ENCODE results near the gene NCAPD2.

Gene NCAPD2

DNA sequence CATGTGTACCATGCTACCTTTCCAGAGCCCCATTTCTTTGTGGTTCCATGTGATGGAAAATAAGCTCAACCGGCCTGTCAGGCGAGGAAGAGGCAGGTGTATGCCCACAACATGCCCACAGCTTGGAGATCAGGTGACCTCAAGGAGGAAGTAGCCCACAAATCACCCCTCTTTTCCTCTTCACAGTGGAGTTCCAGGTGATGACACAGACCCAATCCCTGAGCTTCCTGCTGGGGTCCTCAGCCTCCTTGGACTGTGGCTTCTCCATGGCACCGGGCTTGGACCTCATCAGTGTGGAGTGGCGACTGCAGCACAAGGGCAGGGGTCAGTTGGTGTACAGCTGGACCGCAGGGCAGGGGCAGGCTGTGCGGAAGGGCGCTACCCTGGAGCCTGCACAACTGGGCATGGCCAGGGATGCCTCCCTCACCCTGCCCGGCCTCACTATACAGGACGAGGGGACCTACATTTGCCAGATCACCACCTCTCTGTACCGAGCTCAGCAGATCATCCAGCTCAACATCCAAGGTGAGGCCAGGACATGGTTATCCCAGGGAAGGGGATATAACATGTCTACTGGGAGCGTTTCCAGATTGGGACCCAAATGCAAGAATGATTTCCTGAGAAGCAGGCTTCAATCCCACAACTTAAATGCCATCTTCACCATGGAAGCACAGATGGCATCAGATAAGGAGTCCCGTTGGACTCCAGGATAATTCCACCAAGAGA, 36.5 kb upstream of the NCAPD2 start:
- Histone ChIP-seq H3K4me1 (ENCODE audit: control insufficient read depth, insufficient read depth, low read length, poor library complexity, severe bottlenecking) (peaks cover under 1% of the 10 kb centered on the region), H3K36me3 (ENCODE audit: control insufficient read depth, insufficient read depth, low read length) (peaks cover 20% of the 10 kb centered on the region), H3K4me3 (ENCODE audit: extremely low read depth, insufficient read depth, low read length, poor library complexity, severe bottlenecking) (no peak overlapping the region), H3K27ac (ENCODE audit: low read depth, low read length, severe bottlenecking) (no peak overlapping the region), H3K9me3 (ENCODE audit: control insufficient read depth, low read length) (no peaks in the 10 kb centered on the region)
- 93 to 95% methylated on average over 9 to 11 of the region's 12 CpGs for WGBS, 2 experiments (ENCODE audit: insufficient coverage in 2 of 2)

- Histone ChIP-seq H3K27ac (ENCODE audit: low read depth, low read length, severe bottlenecking) (no peak overlapping the region), H3K4me3 (ENCODE audit: extremely low read depth, insufficient read depth, low read length, poor library complexity, severe bottlenecking) (no peak overlapping the region), H3K36me3 (ENCODE audit: control insufficient read depth, insufficient read depth, low read length) (peaks cover 30% of the 10 kb centered on the region), H3K4me1 (ENCODE audit: control insufficient read depth, insufficient read depth, low read length, poor library complexity, severe bottlenecking) (no peaks in the 10 kb centered on the region), H3K9me3 (ENCODE audit: control insufficient read depth, low read length) (no peaks in the 10 kb centered on the region)
- WGBS, 2 experiments (ENCODE audit: insufficient coverage in 2 of 2) = 90 to 92% methylated on average over 11 to 13 of the region's 14 CpGs
Observed at GRCh38 chr12:6458281-6459003, 35.5 kb upstream of the NCAPD2 start.

- H3K27ac ChIP-seq (ENCODE audit: low read depth, low read length, severe bottlenecking) = no peak overlapping the region
- no peaks in the 10 kb centered on the region for H3K9me3 ChIP-seq (ENCODE audit: control insufficient read depth, low read length)
- peaks cover 35% of the 10 kb centered on the region for H3K36me3 ChIP-seq (ENCODE audit: control insufficient read depth, insufficient read depth, low read length)
- H3K4me3 ChIP-seq (ENCODE audit: extremely low read depth, insufficient read depth, low read length, poor library complexity, severe bottlenecking) = no peak overlapping the region
- WGBS, 2 experiments (ENCODE audit: insufficient coverage in 2 of 2) = 90 to 92% methylated on average over 2 of the region's 2 CpGs
- no peaks in the 10 kb centered on the region for H3K4me1 ChIP-seq (ENCODE audit: control insufficient read depth, insufficient read depth, low read length, poor library complexity, severe bottlenecking)
Observed at GRCh38 chr12:6459004-6459337, 34.9 kb upstream of the NCAPD2 start.

- Histone ChIP-seq H3K36me3 (ENCODE audit: control insufficient read depth, insufficient read depth, low read length) (peaks cover 50% of the 10 kb centered on the region), H3K4me1 (ENCODE audit: control insufficient read depth, insufficient read depth, low read length, poor library complexity, severe bottlenecking) (no peaks in the 10 kb centered on the region), H3K9me3 (ENCODE audit: control insufficient read depth, low read length) (no peaks in the 10 kb centered on the region), H3K4me3 (ENCODE audit: extremely low read depth, insufficient read depth, low read length, poor library complexity, severe bottlenecking) (no peak overlapping the region), H3K27ac (ENCODE audit: low read depth, low read length, severe bottlenecking) (no peak overlapping the region)
- WGBS, 2 experiments (ENCODE audit: insufficient coverage in 2 of 2) = 92 to 99% methylated on average over 9 to 10 of the region's 10 CpGs
Observed at GRCh38 chr12:6460751-6461371, 33.0 kb upstream of the NCAPD2 start.

GRCh38 chr12:6461401-6462233, 32.3 kb upstream of the NCAPD2 start:
- no peak overlapping the region for H3K4me3 ChIP-seq (ENCODE audit: extremely low read depth, insufficient read depth, low read length, poor library complexity, severe bottlenecking)
- H3K4me1 ChIP-seq (ENCODE audit: control insufficient read depth, insufficient read depth, low read length, poor library complexity, severe bottlenecking) = no peaks in the 10 kb centered on the region
- H3K36me3 ChIP-seq (ENCODE audit: control insufficient read depth, insufficient read depth, low read length) = peaks cover 53% of the 10 kb centered on the region
- H3K27ac ChIP-seq (ENCODE audit: low read depth, low read length, severe bottlenecking) = no peak overlapping the region
- 89 to 96% methylated on average over 7 to 9 of the region's 15 CpGs for WGBS, 2 experiments (ENCODE audit: insufficient coverage in 2 of 2)
- H3K9me3 ChIP-seq (ENCODE audit: control insufficient read depth, low read length) = no peaks in the 10 kb centered on the region

- no peaks in the 10 kb centered on the region for H3K9me3 ChIP-seq (ENCODE audit: control insufficient read depth, low read length)
- WGBS, 2 experiments (ENCODE audit: insufficient coverage in 2 of 2) = 95% methylated on average over 14 of the region's 14 CpGs
- peaks cover 54% of the 10 kb centered on the region for H3K36me3 ChIP-seq (ENCODE audit: control insufficient read depth, insufficient read depth, low read length)
- no peaks in the 10 kb centered on the region for H3K4me1 ChIP-seq (ENCODE audit: control insufficient read depth, insufficient read depth, low read length, poor library complexity, severe bottlenecking)
- H3K27ac ChIP-seq (ENCODE audit: low read depth, low read length, severe bottlenecking) = no peak overlapping the region
- no peak overlapping the region for H3K4me3 ChIP-seq (ENCODE audit: extremely low read depth, insufficient read depth, low read length, poor library complexity, severe bottlenecking)
Observed at GRCh38 chr12:6462234-6462995, 31.5 kb upstream of the NCAPD2 start.

- no peak overlapping the region for H3K27ac ChIP-seq (ENCODE audit: low read depth, low read length, severe bottlenecking)
- H3K36me3 ChIP-seq (ENCODE audit: control insufficient read depth, insufficient read depth, low read length) = peaks cover 56% of the 10 kb centered on the region
- H3K4me1 ChIP-seq (ENCODE audit: control insufficient read depth, insufficient read depth, low read length, poor library complexity, severe bottlenecking) = no peaks in the 10 kb centered on the region
- WGBS, 2 experiments (ENCODE audit: insufficient coverage in 2 of 2) = 94 to 100% methylated on average over 1 to 5 of the region's 7 CpGs
- H3K4me3 ChIP-seq (ENCODE audit: extremely low read depth, insufficient read depth, low read length, poor library complexity, severe bottlenecking) = no peak overlapping the region
- H3K9me3 ChIP-seq (ENCODE audit: control insufficient read depth, low read length) = no peaks in the 10 kb centered on the region
Observed at GRCh38 chr12:6463216-6463615, 30.7 kb upstream of the NCAPD2 start.

GRCh38 chr12:6463858-6464257, 30.0 kb upstream of the NCAPD2 start:
- Histone ChIP-seq H3K4me1 (ENCODE audit: control insufficient read depth, insufficient read depth, low read length, poor library complexity, severe bottlenecking) (no peaks in the 10 kb centered on the region), H3K9me3 (ENCODE audit: control insufficient read depth, low read length) (no peaks in the 10 kb centered on the region), H3K27ac (ENCODE audit: low read depth, low read length, severe bottlenecking) (no peak overlapping the region), H3K36me3 (ENCODE audit: control insufficient read depth, insufficient read depth, low read length) (peaks cover 58% of the 10 kb centered on the region), H3K4me3 (ENCODE audit: extremely low read depth, insufficient read depth, low read length, poor library complexity, severe bottlenecking) (no peak overlapping the region)
- WGBS, 2 experiments (ENCODE audit: insufficient coverage in 2 of 2) = 92 to 100% methylated on average over 2 to 4 of the region's 6 CpGs

DNA sequence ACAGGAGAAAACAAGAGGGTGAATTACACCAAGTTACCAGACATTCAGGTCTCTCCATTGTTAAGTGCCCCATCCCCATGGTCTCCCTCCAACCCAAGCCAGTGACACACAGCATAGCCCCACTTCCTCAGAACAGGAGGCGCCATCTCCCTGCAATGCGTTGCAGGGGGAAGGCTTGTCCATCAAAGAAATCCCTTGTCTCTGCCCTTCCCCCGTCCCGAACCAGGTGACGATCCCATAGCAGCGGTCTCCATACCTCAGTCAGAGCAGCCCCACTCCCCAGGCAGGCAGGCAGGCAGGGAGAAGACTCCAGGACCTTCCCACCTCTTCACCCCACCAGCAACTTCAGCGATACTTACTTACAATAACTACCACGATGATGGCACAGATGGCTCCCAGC, 29.4 kb upstream of the NCAPD2 start:
- no peaks in the 10 kb centered on the region for H3K4me1 ChIP-seq (ENCODE audit: control insufficient read depth, insufficient read depth, low read length, poor library complexity, severe bottlenecking)
- H3K9me3 ChIP-seq (ENCODE audit: control insufficient read depth, low read length) = no peaks in the 10 kb centered on the region
- no peak overlapping the region for H3K4me3 ChIP-seq (ENCODE audit: extremely low read depth, insufficient read depth, low read length, poor library complexity, severe bottlenecking)
- WGBS, 2 experiments (ENCODE audit: insufficient coverage in 2 of 2) = 70 to 94% methylated on average over 2 to 6 of the region's 8 CpGs
- H3K36me3 ChIP-seq (ENCODE audit: control insufficient read depth, insufficient read depth, low read length) = peaks cover 55% of the 10 kb centered on the region
- no peak overlapping the region for H3K27ac ChIP-seq (ENCODE audit: low read depth, low read length, severe bottlenecking)

Measured in mesodermal cell (in vitro differentiated cells).